ENCODE results near the gene R3HDM4.

The R3HDM4 gene

DNA sequence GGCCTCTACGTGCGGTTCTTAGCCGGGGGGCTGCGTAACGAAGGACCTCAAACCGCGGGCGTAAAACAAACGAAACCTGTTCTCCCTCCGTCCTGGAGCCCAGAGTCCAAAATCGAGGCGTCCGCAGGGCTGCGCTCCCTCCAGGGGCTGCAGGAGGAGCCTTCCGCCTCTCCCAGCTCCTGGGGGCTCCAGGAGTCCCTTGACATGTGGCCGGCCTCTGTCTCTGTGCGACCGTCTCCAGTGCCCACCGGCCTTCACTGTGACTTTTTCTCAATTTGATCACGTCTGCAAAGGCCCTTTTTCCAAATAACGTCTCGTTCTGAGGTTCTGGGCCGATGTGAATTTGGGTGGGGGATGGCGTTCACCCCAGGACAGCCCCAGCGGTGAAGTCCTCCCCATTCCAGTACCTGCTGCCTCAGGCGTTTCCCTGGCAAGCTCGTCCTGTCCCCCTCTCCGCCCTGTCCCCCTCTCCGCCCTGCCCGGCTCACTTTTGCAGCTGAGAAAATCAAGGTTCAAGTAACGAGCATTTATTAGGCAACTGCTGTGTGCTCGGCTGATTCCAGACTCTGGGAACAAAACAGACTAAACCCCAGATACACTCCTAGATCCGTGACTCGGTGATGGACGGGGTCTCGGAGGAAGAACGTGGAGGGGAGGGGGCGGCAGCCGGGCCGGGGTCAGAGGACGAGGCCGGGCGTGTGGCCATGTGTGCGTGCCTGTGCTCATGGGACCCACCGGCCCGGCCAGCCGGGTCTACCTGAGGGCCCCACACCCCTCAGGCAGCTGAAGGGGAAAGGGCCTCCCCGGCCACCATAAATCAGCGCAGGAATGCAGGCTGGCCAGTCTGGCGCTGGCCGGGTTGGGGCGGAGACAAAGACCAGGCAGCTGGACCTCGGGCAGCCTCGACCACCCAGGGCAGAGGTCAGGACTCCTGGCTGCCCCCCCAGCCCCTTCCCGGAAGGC is 43.1 kb upstream of the R3HDM4 start:
- H3K36me3 ChIP-seq (replicated peaks in 1 of 2; ENCODE audit: control insufficient read depth in 2 of 2, insufficient read depth in 2 of 2, low read length in 2 of 2): peaks cover 14 to 27% of the 10 kb centered on the region in 2 donors
- H4K8ac ChIP-seq (ENCODE audit: low read depth, low read length): peak overlapping the region; percentile 65
- peak overlapping the region; percentile 92 for H3K14ac ChIP-seq (ENCODE audit: low read length)
- WGBS, 2 donors (ENCODE audit: extremely low coverage in 2 of 2, insufficient read length in 2 of 2, insufficient replicate concordance in 1 of 2): no CpG with 5 or more reads among the region's 55 CpGs
- H3K4me2 ChIP-seq (ENCODE audit: insufficient read depth, low read length, poor library complexity, severe bottlenecking): peak overlapping the region; percentile 45
- peaks cover 36% of the 10 kb centered on the region for H3K79me1 ChIP-seq (ENCODE audit: low read depth, low read length)
- H2BK5ac ChIP-seq (ENCODE audit: low read length): peak overlapping the region; percentile 96
- H4K91ac ChIP-seq (ENCODE audit: low read depth, low read length, poor library complexity): peak overlapping the region; percentile 99
- H2BK120ac ChIP-seq (ENCODE audit: low read depth, low read length): peak overlapping the region; percentile 99
- H2BK12ac ChIP-seq (ENCODE audit: low read length): peak overlapping the region; percentile 91
- H3K18ac ChIP-seq (ENCODE audit: low read length): peak overlapping the region; percentile 98
- H3K23ac ChIP-seq (ENCODE audit: low read depth, low read length, poor library complexity): peak overlapping the region; percentile 16
- H3K27me3 ChIP-seq (ENCODE audit: control insufficient read depth in 3 of 3, insufficient read depth in 3 of 3, low read depth in 1 of 3, low read length in 3 of 3): no peaks in the 10 kb centered on the region
- peak overlapping the region; percentile 58 for H2BK15ac ChIP-seq (ENCODE audit: low read length)
- peak overlapping the region; percentile 43 for H3K4ac ChIP-seq (ENCODE audit: low read length)
- no peaks in the 10 kb centered on the region for H3K9me3 ChIP-seq (replicated peaks in 1 of 2; ENCODE audit: control insufficient read depth in 2 of 2, insufficient read depth in 1 of 2, low read depth in 1 of 2, low read length in 2 of 2)
- H3K4me1 ChIP-seq (ENCODE audit: control insufficient read depth in 2 of 2, insufficient read depth in 1 of 2, low read depth in 1 of 2, low read length in 2 of 2): peaks cover 35 to 49% of the 10 kb centered on the region in 2 donors
- no peak overlapping the region for H2AFZ ChIP-seq (ENCODE audit: low read length)
- H3K4me3 ChIP-seq (ENCODE audit: low read length in 2 of 2): no peak overlapping the region
- H2AK5ac ChIP-seq (ENCODE audit: low read depth, low read length): peak overlapping the region; percentile 95
- peak overlapping the region; percentile 96 for H3K27ac ChIP-seq (replicated peaks; ENCODE audit: low read length)
- DNase-seq (ENCODE audit: low spot score): peak; percentile 90
- H3K9ac ChIP-seq (ENCODE audit: low read depth, low read length, poor library complexity): peak overlapping the region; percentile 24

DNA sequence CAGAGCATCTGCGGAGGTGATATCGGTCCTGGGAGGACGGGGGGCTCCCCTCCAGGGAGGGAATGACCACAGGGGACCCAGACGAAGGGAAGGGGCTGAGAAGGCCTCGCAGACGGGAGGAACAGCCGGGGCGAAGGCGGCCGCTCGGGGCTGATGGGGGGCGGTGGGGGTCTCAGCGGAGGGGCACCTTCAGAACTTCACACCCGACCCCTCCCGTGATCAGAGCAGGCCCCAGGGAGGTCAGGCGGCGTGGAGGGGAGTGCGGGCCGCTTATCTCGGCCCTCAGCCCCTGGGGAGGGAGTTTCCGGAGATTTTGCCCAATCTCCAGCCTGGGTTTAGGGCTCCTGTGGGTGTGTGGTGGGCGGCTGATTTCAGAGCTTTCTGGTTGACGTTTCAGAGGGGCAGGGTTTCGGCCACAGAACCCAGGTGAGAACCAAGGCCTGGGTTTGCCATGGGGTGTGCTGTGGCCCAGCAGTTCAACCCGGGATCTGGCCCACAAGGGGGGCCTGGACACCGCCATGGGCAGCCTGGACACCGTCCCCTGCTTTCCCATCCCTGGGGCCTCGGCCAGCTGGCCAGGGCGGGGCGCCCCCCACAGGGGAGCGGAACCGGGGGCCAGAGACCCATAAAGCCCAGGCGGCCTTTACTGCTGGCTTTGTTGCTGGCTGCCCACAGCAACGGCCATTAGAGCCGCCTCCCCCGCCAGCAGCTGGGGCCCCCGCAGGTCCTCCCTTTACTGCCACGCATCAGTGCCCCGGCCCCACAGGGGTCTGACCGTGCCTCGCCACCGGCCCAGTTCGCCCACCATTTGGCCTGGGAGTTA is 41.9 kb upstream of the R3HDM4 start:
- no peak overlapping the region for H2AFZ ChIP-seq (ENCODE audit: low read length)
- WGBS, 2 donors (ENCODE audit: extremely low coverage in 2 of 2, insufficient read length in 2 of 2, insufficient replicate concordance in 1 of 2): no CpG with 5 or more reads among the region's 43 CpGs

DNA sequence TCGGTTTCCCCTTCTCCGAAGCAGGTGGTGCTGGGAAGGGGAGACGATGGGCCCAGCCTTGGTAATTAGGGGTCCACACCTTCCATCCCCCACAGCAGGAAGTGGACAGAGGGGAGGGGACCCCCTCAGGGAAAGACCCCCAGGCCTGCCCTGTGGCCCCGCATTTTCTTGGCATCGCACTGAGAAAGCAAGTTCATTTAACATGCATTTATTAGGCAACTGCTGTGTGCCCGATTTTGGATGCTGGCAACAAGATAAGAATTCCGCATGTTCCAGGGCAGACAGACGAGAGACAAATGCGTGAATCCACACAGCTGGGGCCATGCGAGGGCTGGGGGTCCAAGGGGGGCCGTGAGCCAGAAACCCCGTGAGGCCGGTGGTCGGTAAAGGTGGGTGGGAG is 41.3 kb upstream of the R3HDM4 start:
- no peak for DNase-seq (ENCODE audit: low spot score)
- H2BK15ac ChIP-seq (ENCODE audit: low read length): peak overlapping the region; percentile 71
- H3K9ac ChIP-seq (ENCODE audit: low read depth, low read length, poor library complexity): peak overlapping the region; percentile 44
- H3K27me3 ChIP-seq (ENCODE audit: control insufficient read depth in 3 of 3, insufficient read depth in 3 of 3, low read depth in 1 of 3, low read length in 3 of 3): no peaks in the 10 kb centered on the region
- peaks cover 4 to 9% of the 10 kb centered on the region in 2 donors for H3K36me3 ChIP-seq (replicated peaks in 1 of 2; ENCODE audit: control insufficient read depth in 2 of 2, insufficient read depth in 2 of 2, low read length in 2 of 2)
- peak overlapping the region; percentile 95 for H2AK5ac ChIP-seq (ENCODE audit: low read depth, low read length)
- peak overlapping the region; percentile 65 for H3K23ac ChIP-seq (ENCODE audit: low read depth, low read length, poor library complexity)
- peak overlapping the region; percentile 96 for H3K27ac ChIP-seq (replicated peaks; ENCODE audit: low read length)
- peak overlapping the region; percentile 38 for H3K14ac ChIP-seq (ENCODE audit: low read length)
- H2BK12ac ChIP-seq (ENCODE audit: low read length): peak overlapping the region; percentile 47
- no CpG with 5 or more reads among the region's 14 CpGs for WGBS, 2 donors (ENCODE audit: extremely low coverage in 2 of 2, insufficient read length in 2 of 2, insufficient replicate concordance in 1 of 2)
- H3K4me1 ChIP-seq (ENCODE audit: control insufficient read depth in 2 of 2, insufficient read depth in 1 of 2, low read depth in 1 of 2, low read length in 2 of 2): peaks cover 35 to 38% of the 10 kb centered on the region in 2 donors
- no peak overlapping the region for H4K8ac ChIP-seq (ENCODE audit: low read depth, low read length)
- H2AFZ ChIP-seq (ENCODE audit: low read length): no peak overlapping the region
- H3K4me2 ChIP-seq (ENCODE audit: insufficient read depth, low read length, poor library complexity, severe bottlenecking): no peak overlapping the region
- peak overlapping the region; percentile 30 for H4K91ac ChIP-seq (ENCODE audit: low read depth, low read length, poor library complexity)
- H3K4me3 ChIP-seq (ENCODE audit: low read length in 2 of 2): no peak overlapping the region
- peak overlapping the region; percentile 96 for H3K18ac ChIP-seq (ENCODE audit: low read length)
- H3K9me3 ChIP-seq (replicated peaks in 1 of 2; ENCODE audit: control insufficient read depth in 2 of 2, insufficient read depth in 1 of 2, low read depth in 1 of 2, low read length in 2 of 2): no peaks in the 10 kb centered on the region
- H3K79me1 ChIP-seq (ENCODE audit: low read depth, low read length): peaks cover 20% of the 10 kb centered on the region
- peak overlapping the region; percentile 96 for H2BK5ac ChIP-seq (ENCODE audit: low read length)
- H3K4ac ChIP-seq (ENCODE audit: low read length): peak overlapping the region; percentile 93
- peak overlapping the region; percentile 100 for H2BK120ac ChIP-seq (ENCODE audit: low read depth, low read length)

More for the DNA sequence above, 41.9 kb upstream of the R3HDM4 start:
- Histone ChIP-seq H2BK15ac (ENCODE audit: low read length) (peak overlapping the region; percentile 71), H4K91ac (ENCODE audit: low read depth, low read length, poor library complexity) (peak overlapping the region; percentile 30), H3K18ac (ENCODE audit: low read length) (peak overlapping the region; percentile 96), H2BK120ac (ENCODE audit: low read depth, low read length) (peak overlapping the region; percentile 100), H3K27me3 (ENCODE audit: control insufficient read depth in 3 of 3, insufficient read depth in 3 of 3, low read depth in 1 of 3, low read length in 3 of 3) (no peaks in the 10 kb centered on the region), H3K4me3 (ENCODE audit: low read length in 2 of 2) (no peak overlapping the region), H3K27ac (replicated peaks; ENCODE audit: low read length) (peak overlapping the region; percentile 96), H2BK5ac (ENCODE audit: low read length) (peak overlapping the region; percentile 96), H4K8ac (ENCODE audit: low read depth, low read length) (peak overlapping the region; percentile 33), H3K36me3 (replicated peaks in 1 of 2; ENCODE audit: control insufficient read depth in 2 of 2, insufficient read depth in 2 of 2, low read length in 2 of 2) (peaks cover 8 to 15% of the 10 kb centered on the region in 2 donors), H3K4me2 (ENCODE audit: insufficient read depth, low read length, poor library complexity, severe bottlenecking) (no peak overlapping the region), H3K23ac (ENCODE audit: low read depth, low read length, poor library complexity) (peak overlapping the region; percentile 65), H3K4me1 (ENCODE audit: control insufficient read depth in 2 of 2, insufficient read depth in 1 of 2, low read depth in 1 of 2, low read length in 2 of 2) (peaks cover 35 to 41% of the 10 kb centered on the region in 2 donors), H3K9me3 (replicated peaks in 1 of 2; ENCODE audit: control insufficient read depth in 2 of 2, insufficient read depth in 1 of 2, low read depth in 1 of 2, low read length in 2 of 2) (no peaks in the 10 kb centered on the region), H3K9ac (ENCODE audit: low read depth, low read length, poor library complexity) (peak overlapping the region; percentile 73), H3K79me1 (ENCODE audit: low read depth, low read length) (peaks cover 24% of the 10 kb centered on the region), H2BK12ac (ENCODE audit: low read length) (peak overlapping the region; percentile 91), H3K14ac (ENCODE audit: low read length) (peak overlapping the region; percentile 38), H3K4ac (ENCODE audit: low read length) (peak overlapping the region; percentile 93), H2AK5ac (ENCODE audit: low read depth, low read length) (peak overlapping the region; percentile 95)
- no peak for DNase-seq (ENCODE audit: low spot score)
